SK-N-SH (cell line): ENCODE measurements around the gene RPS6KC1.

Experiments used
- CTCF ChIP-seq: fragments of 200-600 bp; sonication (generic); IDR thresholded peaks from 2 replicates; pipeline ENCODE4 v1.6.1; 2017; ENCODE audit warnings: antibody characterized with exemption, mild to moderate bottlenecking, moderate library complexity
- EP300 ChIP-seq, 2 experiments: IDR thresholded peaks; 2 replicates each; pipeline versions ENCODE4 v1.4.0 to v1.6.1; 2012; ENCODE audit warnings: borderline replicate concordance in 1 of 2, low read depth in 1 of 2, low read length in 1 of 2
- GATA2 ChIP-seq: sonication (generic); formaldehyde crosslinking; IDR thresholded peaks from 2 replicates; pipeline ENCODE4 v1.5.0; 2020; ENCODE audit warnings: mild to moderate bottlenecking, missing genetic modification reagents
- SIN3A ChIP-seq: IDR thresholded peaks from 2 replicates; pipeline ENCODE4 v1.6.1; 2012; ENCODE audit warnings: low read depth, mild to moderate bottlenecking, low read length, moderate library complexity, borderline replicate concordance
- USF2 ChIP-seq: fragments of 150-350 bp; IDR thresholded peaks from 2 replicates; pipeline ENCODE4 v1.6.1; 2017; ENCODE audit warnings: antibody characterized with exemption, low read length, low read depth, borderline replicate concordance

- TF ChIP-seq SIN3A, result no peak
- no peak for TF ChIP-seq GATA2
- no peak for TF ChIP-seq CTCF
- no peak for TF ChIP-seq USF2
- TF ChIP-seq EP300 (IDR thresholded peaks at IDR 0.05; ENCODE audit: borderline replicate concordance in 1 of 2, low read depth in 1 of 2, low read length in 1 of 2), result no peak
These were observed 18.4 kb upstream of the RPS6KC1 start for GRCh38 chr1:213032651-213033050.
